Transverse colon (tissue), 4 donors: ENCODE data around the gene CEP89. TPM values are rescaled to one million over a fixed set of nuclear protein-coding genes. Genes with fewer than 3 reads are reported as not detected.

Experiments used
- DNase-seq: peaks from one replicate; pipeline ENCODE4 v3.0.0-alpha.2; 2019
- H3K27ac ChIP-seq, 4 donors: fragments of 200-600 bp; sonication (generic); 2 replicates each; pipeline ENCODE4 v1.5.1; 2016 to 2018; ENCODE audit warnings: inconsistent platforms in 4 of 4
- H3K27me3 ChIP-seq: fragments of 200-600 bp; sonication (generic); 2 replicates; pipeline ENCODE4 v1.5.1; 2017; ENCODE audit warnings: inconsistent platforms
- H3K36me3 ChIP-seq, 4 donors: fragments of 200-600 bp; sonication (generic); 2 replicates each; pipeline ENCODE4 v1.5.1; 2017 to 2019; ENCODE audit warnings: inconsistent platforms in 4 of 4
- H3K4me1 ChIP-seq, 4 donors: fragments of 200-600 bp; sonication (generic); 2 replicates each; pipeline ENCODE4 v1.5.1; 2017 to 2020; ENCODE audit warnings: inconsistent platforms in 4 of 4
- H3K4me3 ChIP-seq, 4 donors: fragments of 200-600 bp; sonication (generic); 1 replicate in 1 of 4; 2 replicates in 3 of 4; pipeline versions ENCODE4 v1.5.1 to v1.6.1; 2017 to 2019; ENCODE audit warnings: inconsistent platforms in 4 of 4
- H3K9me3 ChIP-seq, 2 donors: fragments of 200-600 bp; sonication (generic); 2 replicates each; pipeline ENCODE4 v1.5.1; 2017 to 2019; ENCODE audit warnings: inconsistent platforms in 2 of 2
- EP300 ChIP-seq: sonication (generic); formaldehyde crosslinking; IDR thresholded peaks from one replicate; pipeline ENCODE4 v1.6.1; 2017; ENCODE audit warnings: antibody characterized with exemption, low read depth
- POLR2A ChIP-seq: fragments of 450-650 bp; IDR thresholded peaks from one replicate; pipeline ENCODE4 v1.6.1; 2016; ENCODE audit warnings: antibody characterized with exemption, mild to moderate bottlenecking, moderate library complexity
- POLR2AphosphoS5 ChIP-seq, 3 donors: sonication (generic); formaldehyde crosslinking; IDR thresholded peaks; one replicate each; pipeline ENCODE4 v1.6.1; 2016; ENCODE audit warnings: antibody characterized with exemption in 3 of 3
- WGBS, 2 donors: methylation state at CpG; one replicate each; pipeline ENCODE4 v1.1.5; 2018; ENCODE audit warnings: low coverage in 1 of 2; 5-methylcytosine and 5-hydroxymethylcytosine counted together
- in situ Hi-C, 4 donors: fragments of 200-750 bp; cut with MboI; loops; one replicate each; pipeline versions ENCODE4 v1.15.0 to v1.15.1; 2017; ENCODE audit warnings: low sequenced_read_pairs in 3 of 4, low pct_ligation_motif_present in 1 of 4, low pct_unique_long_range_greater_than_20kb in 1 of 4
- intact Hi-C: fragments of 100-400 bp; cut with DNase I; formaldehyde crosslinking; loops from one replicate; pipeline ENCODE4 v1.15.1; 2023; ENCODE audit warnings: low total_unique reads
- total RNA-seq, 4 donors: library from RNA; depleted of rRNA; stranded (reverse); fragments of >200 nt; gene quantifications; one replicate each; pipeline ENCODE4 v1.1.0, GENCODE V29; 2016
- TF ChIP-seq, protein P1 (sequence below), 5 experiments: fragments of 200-600 bp in 3 of 5; fragments of 450-650 bp in 2 of 5; sonication (generic) in 3 of 5; IDR thresholded peaks; 1 replicate in 2 of 5; 2 replicates in 3 of 5; pipeline ENCODE4 v1.5.1; 2016 to 2017; ENCODE audit warnings: antibody characterized with exemption in 5 of 5, inconsistent platforms in 3 of 5, mild to moderate bottlenecking in 2 of 5, moderate library complexity in 1 of 5

CEP89 gene
- total RNA-seq, 4 donors from 2014 or later = 4.5 to 39.6 (median 9.4) TPM

DNA sequence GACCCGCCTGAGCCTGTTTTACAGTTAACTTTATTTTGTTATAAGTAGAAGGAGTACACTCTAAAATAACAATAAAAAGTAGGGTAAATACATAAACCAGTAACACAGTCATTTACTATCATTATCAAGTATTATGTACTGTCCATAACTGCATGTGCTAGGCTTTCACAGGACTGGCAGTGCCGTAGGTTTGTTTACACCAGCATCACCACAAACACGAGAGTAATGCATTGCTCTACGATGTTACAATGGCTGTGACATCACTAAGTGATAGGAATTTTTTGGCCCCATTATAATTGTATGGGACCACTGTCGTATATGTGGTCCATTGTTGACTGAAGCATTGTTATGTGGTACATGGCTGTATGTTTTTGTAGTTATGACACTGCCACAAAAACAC lies 60.9 kb downstream of the CEP89 start:
- WGBS, 2 donors = 76 to 89% methylated on average over 5 of the region's 5 CpGs
- H3K4me3 ChIP-seq = no peak overlapping the region
- no peak for DNase-seq
- H3K27me3 ChIP-seq = no peaks in the 10 kb centered on the region
- peaks cover 0 to 3% of the 10 kb centered on the region in 2 donors for H3K9me3 ChIP-seq
- peaks cover 0 to 2% (median 0%) of the 10 kb centered on the region in 4 donors for H3K4me1 ChIP-seq
- peaks cover 0 to 2% (median 0%) of the 10 kb centered on the region in 4 donors for H3K36me3 ChIP-seq
- H3K27ac ChIP-seq = no peak overlapping the region
- in situ Hi-C loops (no loop called here), intact Hi-C loops (no loop called here)
- TF ChIP-seq EP300 (no peak), POLR2AphosphoS5 (IDR thresholded peaks at IDR 0.05) (no peak), POLR2A (no peak)
- TF ChIP-seq, protein P1, sequence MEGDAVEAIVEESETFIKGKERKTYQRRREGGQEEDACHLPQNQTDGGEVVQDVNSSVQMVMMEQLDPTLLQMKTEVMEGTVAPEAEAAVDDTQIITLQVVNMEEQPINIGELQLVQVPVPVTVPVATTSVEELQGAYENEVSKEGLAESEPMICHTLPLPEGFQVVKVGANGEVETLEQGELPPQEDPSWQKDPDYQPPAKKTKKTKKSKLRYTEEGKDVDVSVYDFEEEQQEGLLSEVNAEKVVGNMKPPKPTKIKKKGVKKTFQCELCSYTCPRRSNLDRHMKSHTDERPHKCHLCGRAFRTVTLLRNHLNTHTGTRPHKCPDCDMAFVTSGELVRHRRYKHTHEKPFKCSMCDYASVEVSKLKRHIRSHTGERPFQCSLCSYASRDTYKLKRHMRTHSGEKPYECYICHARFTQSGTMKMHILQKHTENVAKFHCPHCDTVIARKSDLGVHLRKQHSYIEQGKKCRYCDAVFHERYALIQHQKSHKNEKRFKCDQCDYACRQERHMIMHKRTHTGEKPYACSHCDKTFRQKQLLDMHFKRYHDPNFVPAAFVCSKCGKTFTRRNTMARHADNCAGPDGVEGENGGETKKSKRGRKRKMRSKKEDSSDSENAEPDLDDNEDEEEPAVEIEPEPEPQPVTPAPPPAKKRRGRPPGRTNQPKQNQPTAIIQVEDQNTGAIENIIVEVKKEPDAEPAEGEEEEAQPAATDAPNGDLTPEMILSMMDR (IDR thresholded peaks at IDR 0.05) = no peak

DNA sequence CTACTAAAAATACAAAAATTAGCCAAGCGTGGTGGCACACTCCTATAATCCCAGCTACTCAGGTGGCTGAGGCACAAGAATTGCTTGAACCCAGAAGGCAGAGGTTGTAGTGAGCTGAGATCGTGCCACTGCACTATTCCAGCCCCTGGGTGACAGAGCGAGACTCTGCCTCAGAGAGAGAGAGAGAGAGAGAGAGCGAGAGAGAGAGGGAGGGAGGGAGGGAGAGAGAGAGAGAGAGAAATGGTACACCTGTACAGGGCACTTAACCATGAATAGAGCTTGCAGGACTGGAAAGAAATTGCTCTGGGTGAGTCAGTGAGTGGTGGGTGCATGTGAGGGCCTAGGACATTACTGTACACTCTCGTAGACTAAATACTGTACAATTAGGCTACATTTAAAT lies 61.7 kb downstream of the CEP89 start:
- intact Hi-C loops = no loop called here
- Histone ChIP-seq H3K4me1 (peaks cover 0 to 2% (median 0%) of the 10 kb centered on the region in 4 donors), H3K27ac (no peak overlapping the region), H3K36me3 (peaks cover 0 to 6% (median 0%) of the 10 kb centered on the region in 4 donors), H3K9me3 (peaks cover 0 to 3% of the 10 kb centered on the region in 2 donors), H3K4me3 (no peak overlapping the region), H3K27me3 (no peaks in the 10 kb centered on the region)
- in situ Hi-C loops = no loop called here
- TF ChIP-seq POLR2AphosphoS5 (IDR thresholded peaks at IDR 0.05) (no peak), POLR2A (no peak), EP300 (no peak)
- TF ChIP-seq, protein P1 (IDR thresholded peaks at IDR 0.05) = no peak
- whole genome bisulfite sequencing, 2 donors = 97 to 100% methylated on average over 4 to 5 of the region's 5 CpGs
- no peak for DNase-seq

DNA sequence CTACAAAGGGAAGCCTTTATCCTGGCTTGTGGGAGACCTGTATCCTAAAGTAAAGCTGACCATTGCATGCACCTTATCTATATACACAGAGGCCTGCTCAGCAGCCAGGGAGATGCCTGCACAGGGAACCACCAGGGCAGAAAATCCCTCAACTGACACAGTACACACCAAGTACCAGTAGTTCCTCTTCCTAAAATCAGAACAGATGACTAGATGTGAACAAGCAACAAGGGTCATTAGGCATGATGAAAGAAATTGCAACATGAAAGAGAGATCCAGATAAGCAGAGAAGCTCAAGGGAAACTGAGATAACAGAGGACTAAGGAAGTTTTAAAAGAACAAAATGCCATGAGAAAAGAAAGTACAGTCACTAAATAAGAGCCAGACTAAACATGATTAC lies 62.5 kb downstream of the CEP89 start:
- intact Hi-C loops (no loop called here), in situ Hi-C loops (no loop called here)
- no peak overlapping the region for H3K27ac ChIP-seq
- DNase-seq = no peak
- H3K9me3 ChIP-seq = peaks cover 0 to 3% of the 10 kb centered on the region in 2 donors
- TF ChIP-seq, protein P1 (IDR thresholded peaks at IDR 0.05) = no peak
- TF ChIP-seq EP300 = no peak
- no peak for TF ChIP-seq POLR2AphosphoS5 (IDR thresholded peaks at IDR 0.05)
- TF ChIP-seq POLR2A = no peak
- H3K4me1 ChIP-seq = peaks cover 0 to 2% (median 0%) of the 10 kb centered on the region in 4 donors
- peaks cover 0 to 6% (median 0%) of the 10 kb centered on the region in 4 donors for H3K36me3 ChIP-seq
- H3K4me3 ChIP-seq = no peak overlapping the region
- H3K27me3 ChIP-seq = no peaks in the 10 kb centered on the region

DNA sequence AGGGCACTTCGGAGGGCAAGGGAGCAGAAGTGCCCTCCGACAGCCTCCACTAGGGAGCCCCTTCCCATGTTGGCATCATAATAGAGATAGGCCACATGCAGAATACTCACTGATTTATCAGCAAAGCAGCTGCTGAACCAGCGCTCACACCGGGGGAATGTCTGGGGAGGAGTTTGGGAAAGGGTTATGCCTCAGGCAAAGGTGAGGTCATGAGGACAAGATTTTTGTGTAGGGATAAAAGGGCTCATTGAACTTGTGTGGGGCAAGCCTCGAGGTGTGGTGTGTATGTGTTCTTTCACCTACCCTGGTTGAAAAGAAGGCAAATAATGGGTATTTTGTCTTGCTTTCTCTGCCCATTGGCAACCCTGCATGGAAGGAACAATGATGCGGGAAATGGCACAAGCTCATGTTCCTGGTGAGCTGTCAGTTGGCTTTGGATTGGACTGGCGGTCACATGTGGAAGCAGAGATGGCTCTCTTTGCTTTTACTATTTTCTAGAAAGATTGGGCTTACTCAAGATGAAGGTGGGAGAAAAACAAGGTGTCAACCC lies 63.0 kb downstream of the CEP89 start:
- H3K36me3 ChIP-seq = peaks cover 0 to 6% (median 0%) of the 10 kb centered on the region in 4 donors
- peaks cover 0 to 3% of the 10 kb centered on the region in 2 donors for H3K9me3 ChIP-seq
- no peak overlapping the region for H3K27ac ChIP-seq
- H3K4me3 ChIP-seq = no peak overlapping the region
- DNase-seq = no peak
- in situ Hi-C loops = no loop called here
- no peak for TF ChIP-seq POLR2AphosphoS5 (IDR thresholded peaks at IDR 0.05)
- no peak for TF ChIP-seq POLR2A
- TF ChIP-seq, protein P1 (IDR thresholded peaks at IDR 0.05) = no peak
- no peak for TF ChIP-seq EP300
- intact Hi-C loops = no loop called here
- no peaks in the 10 kb centered on the region for H3K27me3 ChIP-seq
- WGBS, 2 donors = 92 to 93% methylated on average over 5 to 7 of the region's 7 CpGs
- H3K4me1 ChIP-seq = peaks cover 0 to 2% (median 0%) of the 10 kb centered on the region in 4 donors
